ENCODE data around the gene ZMYM1. TPM values are rescaled to one million over a fixed set of nuclear protein-coding genes. Genes with fewer than 3 reads are reported as not detected.

Gene ZMYM1
- 12.6 and 25.3 TPM in 2 replicates for total RNA-seq (2014; rRNA removed; shearing (Covaris generic))

DNA sequence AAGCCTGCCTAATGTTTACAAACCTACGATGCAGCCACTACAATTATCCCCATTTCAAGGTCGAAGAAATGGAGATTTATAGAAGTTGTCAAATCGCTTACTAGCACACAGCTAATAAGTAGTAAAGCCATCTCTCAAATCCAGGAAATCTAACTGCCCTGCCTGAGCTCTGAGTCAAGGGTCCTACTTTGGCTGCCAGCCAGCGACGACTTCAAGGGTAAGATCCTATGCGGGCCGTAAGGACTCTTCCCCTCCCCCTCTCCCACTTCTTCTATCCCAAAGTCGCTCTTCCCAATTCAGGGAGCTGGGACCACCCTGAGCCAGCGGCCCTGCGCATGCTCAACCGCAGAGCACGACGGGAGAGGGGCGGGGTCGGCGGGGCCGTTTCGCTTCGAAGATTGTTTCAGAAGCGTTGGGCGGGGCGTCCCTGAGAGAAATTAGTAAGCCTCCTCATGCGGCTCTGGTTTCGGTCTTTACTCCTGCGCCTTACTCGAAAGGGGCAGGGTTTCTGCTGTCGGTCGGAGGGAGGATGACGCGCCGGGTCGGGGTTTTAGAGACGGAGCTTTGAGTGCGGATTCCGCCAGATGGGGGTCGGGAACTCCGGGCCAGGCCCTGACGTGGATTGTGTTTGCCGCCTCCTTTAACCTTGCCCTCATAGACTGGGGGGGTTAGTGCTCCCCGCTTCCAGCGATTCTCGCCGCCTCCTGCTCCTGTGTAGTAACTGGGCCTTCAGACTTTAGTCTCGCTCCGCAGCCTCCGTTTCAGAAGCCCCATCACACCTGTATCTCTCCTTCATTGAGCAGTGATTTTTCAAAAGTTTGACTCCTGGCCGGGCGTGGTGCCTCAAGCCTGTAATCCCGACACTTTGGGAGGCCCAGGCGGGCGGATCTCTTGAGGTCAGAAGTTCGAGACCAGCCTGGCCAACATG is at the start of gene ZMYM1:
Gene ZMYM1, plus strand, starts transcription at position 383 of the 928 bp plus-strand sequence. CDS start 14,603 bp downstream, outside the sequence.
- Histone ChIP-seq H3K9me3 (replicated peaks) (no peaks in the 10 kb centered on the region), H3K27ac (peak within 1 kb of the TSS; percentile 88), H3K27me3 (replicated peaks) (no peaks in the 10 kb centered on the region), H3K4me3 (peak within 1 kb of the TSS; percentile 62), H3K36me3 (peaks cover 24% of the 10 kb centered on the region), H3K4me1 (replicated peaks) (peaks cover 11% of the 10 kb centered on the region)
- DNase-seq (ENCODE audit: low read depth in 1 of 2, low spot score in 2 of 2) = peak; percentile 94 to 95

DNA sequence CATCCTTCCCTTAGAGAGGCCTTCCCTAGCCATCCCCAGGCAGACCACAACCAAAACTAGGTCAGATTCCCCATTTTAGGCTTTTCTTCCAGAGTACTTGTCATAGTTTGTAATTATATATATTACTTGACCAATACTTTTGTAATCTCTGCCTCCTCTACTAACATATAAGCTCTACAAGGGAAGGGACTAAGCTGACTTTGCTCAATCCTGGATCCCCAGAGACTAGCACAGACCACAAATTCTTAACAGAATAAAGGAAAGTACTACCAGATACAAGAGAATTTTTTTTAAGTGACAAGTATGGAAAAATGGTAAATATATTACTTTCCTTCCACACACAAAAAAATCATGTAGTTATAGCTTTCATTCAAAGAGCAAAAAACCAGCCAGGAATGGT is 49.4 kb upstream of the ZMYM1 start:
- H3K4me3 ChIP-seq = no peak overlapping the region
- peaks cover 11% of the 10 kb centered on the region; the same call in 1 of the 2 replicates for H3K36me3 ChIP-seq
- DNase-seq (ENCODE audit: low read depth in 1 of 2, low spot score in 2 of 2) = no peak
- H3K9me3 ChIP-seq (replicated peaks) = no peaks in the 10 kb centered on the region
- H3K27ac ChIP-seq = no peak overlapping the region
- no peaks in the 10 kb centered on the region for H3K27me3 ChIP-seq (replicated peaks)
- peaks cover 9% of the 10 kb centered on the region for H3K4me1 ChIP-seq (replicated peaks)

DNA sequence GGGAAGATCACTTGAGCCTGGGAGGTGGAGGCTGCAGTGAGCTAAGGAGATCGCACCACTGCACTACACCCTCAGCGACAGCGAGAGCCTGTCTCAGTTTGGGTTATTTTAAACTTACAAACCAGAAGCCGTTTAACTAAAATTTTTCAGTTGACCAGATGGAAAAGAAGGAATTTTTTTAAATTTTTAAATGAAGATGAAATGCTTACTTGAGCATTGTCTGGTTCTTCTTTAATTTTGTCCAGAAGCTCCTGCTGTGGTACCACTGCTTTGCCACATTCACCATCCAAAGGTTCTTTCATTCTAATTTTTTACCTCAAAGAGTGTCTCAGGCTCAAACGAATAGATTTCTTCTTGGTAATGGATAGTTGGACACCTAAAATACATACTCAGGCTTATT is 48.8 kb upstream of the ZMYM1 start:
- peaks cover 11% of the 10 kb centered on the region; the same call in 1 of the 2 replicates for H3K36me3 ChIP-seq
- no peak overlapping the region for H3K27ac ChIP-seq
- DNase-seq (ENCODE audit: low read depth in 1 of 2, low spot score in 2 of 2) = no peak
- peaks cover 9% of the 10 kb centered on the region for H3K4me1 ChIP-seq (replicated peaks)
- H3K4me3 ChIP-seq = peak overlapping the region; percentile 54
- no peaks in the 10 kb centered on the region for H3K9me3 ChIP-seq (replicated peaks)
- H3K27me3 ChIP-seq (replicated peaks) = no peaks in the 10 kb centered on the region

DNA sequence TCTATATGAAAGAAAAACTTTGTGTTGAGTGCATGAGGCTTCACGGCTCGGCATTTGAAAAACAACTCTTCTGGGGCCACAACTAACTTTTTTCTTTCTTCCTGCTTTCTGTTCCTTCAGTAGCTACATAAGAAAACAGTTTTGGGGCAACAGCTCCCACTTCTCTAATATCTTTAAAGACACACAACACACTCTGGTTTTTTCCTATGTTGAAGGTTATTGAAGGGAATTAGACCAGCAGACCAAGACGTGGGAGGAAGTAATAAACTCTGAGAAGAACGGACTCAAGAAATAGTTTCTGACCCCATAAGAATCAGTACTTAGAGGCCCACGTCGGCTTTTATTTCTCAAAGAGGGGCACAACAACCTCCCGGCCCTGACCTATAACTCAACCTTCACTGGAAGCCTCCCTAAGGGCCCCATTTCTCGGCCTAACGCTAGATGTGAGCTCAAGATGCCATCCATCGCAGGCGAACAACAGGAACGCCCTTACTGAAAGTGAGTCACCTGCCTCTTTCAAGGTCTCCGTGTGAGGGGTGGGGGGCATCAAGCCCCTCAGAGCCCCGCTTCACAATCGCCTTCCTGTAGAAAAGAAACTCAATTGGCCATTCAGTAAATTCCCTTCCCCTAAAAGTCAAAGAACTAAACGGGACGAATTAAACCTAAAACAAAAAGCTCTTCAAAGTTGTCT is 48.3 kb upstream of the ZMYM1 start:
- H3K4me1 ChIP-seq (replicated peaks) = peaks cover 9% of the 10 kb centered on the region
- H3K9me3 ChIP-seq (replicated peaks) = no peaks in the 10 kb centered on the region
- H3K27ac ChIP-seq = peak overlapping the region; percentile 52
- peaks cover 11% of the 10 kb centered on the region; the same call in 1 of the 2 replicates for H3K36me3 ChIP-seq
- peak in 1 of 2 experiments; percentile 48 for DNase-seq (ENCODE audit: low read depth in 1 of 2, low spot score in 2 of 2)
- H3K4me3 ChIP-seq = peak overlapping the region; percentile 54
- H3K27me3 ChIP-seq (replicated peaks) = no peaks in the 10 kb centered on the region

DNA sequence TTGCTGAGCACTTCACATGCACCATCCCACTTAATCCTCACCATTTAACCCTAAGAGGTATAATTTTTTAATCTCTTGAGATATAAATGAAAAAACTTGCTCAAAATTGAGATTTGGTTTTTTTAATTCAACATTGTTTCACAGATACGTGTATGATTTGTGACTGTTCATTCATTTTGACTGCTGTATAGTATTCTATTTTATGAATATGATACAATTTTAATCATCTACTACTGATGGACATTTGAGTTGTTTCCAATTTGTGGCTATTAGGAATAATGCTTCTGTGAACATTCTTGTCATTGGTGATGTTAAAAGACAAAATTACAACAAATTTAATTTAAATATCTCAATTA is 46.8 kb upstream of the ZMYM1 start:
- Histone ChIP-seq H3K4me3 (peak overlapping the region; percentile 54), H3K4me1 (replicated peaks) (peaks cover 9% of the 10 kb centered on the region), H3K27ac (no peak overlapping the region), H3K36me3 (peaks cover 3% of the 10 kb centered on the region; the same call in 1 of the 2 replicates), H3K9me3 (replicated peaks) (no peaks in the 10 kb centered on the region), H3K27me3 (replicated peaks) (no peaks in the 10 kb centered on the region)
- no peak for DNase-seq (ENCODE audit: low read depth in 1 of 2, low spot score in 2 of 2)

DNA sequence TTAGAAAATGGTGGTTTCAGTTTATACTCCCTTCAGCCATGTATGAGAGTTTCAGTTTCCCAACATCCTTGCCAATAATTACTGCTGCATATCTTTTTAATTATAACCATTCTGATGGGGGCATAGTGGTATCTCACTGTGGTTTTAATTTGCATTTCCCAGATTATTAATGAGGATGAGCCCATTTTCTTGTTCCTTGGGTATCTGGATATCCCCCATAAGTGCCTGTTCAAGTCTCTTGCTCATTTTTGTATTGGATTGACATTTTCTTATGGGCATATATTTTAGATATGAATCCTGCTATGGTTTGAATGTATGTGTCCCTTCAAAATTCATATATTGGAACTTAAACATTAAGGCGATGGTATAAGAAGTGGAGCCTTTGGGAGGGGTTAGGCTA is 45.8 kb upstream of the ZMYM1 start:
- Histone ChIP-seq H3K9me3 (replicated peaks) (no peaks in the 10 kb centered on the region), H3K27ac (no peak overlapping the region), H3K4me3 (no peak overlapping the region), H3K4me1 (replicated peaks) (peaks cover 9% of the 10 kb centered on the region), H3K36me3 (no peaks in the 10 kb centered on the region), H3K27me3 (replicated peaks) (no peaks in the 10 kb centered on the region)
- DNase-seq (ENCODE audit: low read depth in 1 of 2, low spot score in 2 of 2) = no peak

DNA sequence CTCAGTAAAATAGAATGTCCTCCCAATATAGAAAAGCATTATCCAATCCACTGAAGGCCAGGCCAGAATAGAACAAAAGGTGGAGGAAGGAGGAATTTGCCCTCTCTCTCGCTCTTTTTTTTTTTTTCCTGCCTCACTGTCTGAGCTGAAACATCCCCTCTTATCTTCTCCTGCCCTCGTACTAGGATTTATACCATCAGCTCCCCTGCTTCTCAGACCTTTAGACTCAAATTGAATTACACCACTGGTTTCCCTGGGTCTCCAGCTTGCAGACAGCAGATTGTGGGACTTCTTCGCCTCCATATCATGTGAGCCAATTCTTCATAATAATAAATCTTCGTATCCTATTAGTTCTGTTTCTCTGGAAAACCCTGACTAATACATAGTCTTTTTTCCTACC is 42.6 kb upstream of the ZMYM1 start:
- no peak overlapping the region for H3K27ac ChIP-seq
- H3K4me3 ChIP-seq = no peak overlapping the region
- no peaks in the 10 kb centered on the region for H3K36me3 ChIP-seq
- H3K9me3 ChIP-seq (replicated peaks) = no peaks in the 10 kb centered on the region
- no peak for DNase-seq (ENCODE audit: low read depth in 1 of 2, low spot score in 2 of 2)
- H3K27me3 ChIP-seq (replicated peaks) = no peaks in the 10 kb centered on the region
- H3K4me1 ChIP-seq (replicated peaks) = no peaks in the 10 kb centered on the region

DNA sequence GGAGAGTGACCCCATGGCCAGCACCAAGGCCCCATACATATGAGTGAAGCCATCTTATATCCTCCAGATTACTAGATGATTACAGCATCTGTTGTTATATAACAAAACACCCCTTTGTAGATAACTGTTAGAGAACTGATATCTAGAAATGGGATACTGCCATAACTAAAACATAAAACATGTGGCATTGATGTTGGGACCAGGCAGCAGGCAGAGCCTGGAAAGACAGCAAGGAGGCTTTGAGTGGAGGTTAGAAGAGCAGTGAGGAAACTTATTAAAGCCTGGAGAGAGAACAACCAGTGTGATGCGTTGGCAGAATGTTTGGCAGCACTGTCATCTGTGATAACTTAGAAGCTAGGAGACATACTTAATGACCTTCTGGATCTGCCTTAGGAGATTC is 42.0 kb upstream of the ZMYM1 start:
- Histone ChIP-seq H3K4me1 (replicated peaks) (no peaks in the 10 kb centered on the region), H3K27me3 (replicated peaks) (no peaks in the 10 kb centered on the region), H3K9me3 (replicated peaks) (no peaks in the 10 kb centered on the region), H3K27ac (no peak overlapping the region), H3K36me3 (no peaks in the 10 kb centered on the region), H3K4me3 (no peak overlapping the region)
- no peak for DNase-seq (ENCODE audit: low read depth in 1 of 2, low spot score in 2 of 2)

DNA sequence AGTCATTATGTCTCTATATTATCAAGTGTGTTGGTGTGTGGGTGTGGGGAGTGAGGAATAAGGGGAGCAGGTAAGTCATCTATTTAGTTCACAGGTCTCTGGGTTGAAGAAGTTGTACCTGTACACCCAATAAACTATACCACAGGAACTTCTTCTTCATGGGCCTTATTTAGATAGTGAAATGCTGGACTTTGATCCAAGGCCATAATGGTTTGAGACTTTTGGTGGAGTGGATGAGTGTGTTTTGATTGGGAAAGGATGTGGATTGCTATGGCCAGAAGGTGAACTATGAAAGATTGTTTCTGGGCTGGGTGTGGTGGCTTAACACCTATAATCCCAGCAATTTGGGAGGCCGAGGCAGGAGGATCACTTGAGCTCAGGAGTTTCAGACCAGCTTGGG is 40.5 kb upstream of the ZMYM1 start:
- H3K9me3 ChIP-seq (replicated peaks) = no peaks in the 10 kb centered on the region
- H3K27ac ChIP-seq = no peak overlapping the region
- no peaks in the 10 kb centered on the region for H3K36me3 ChIP-seq
- no peak overlapping the region for H3K4me3 ChIP-seq
- DNase-seq (ENCODE audit: low read depth in 1 of 2, low spot score in 2 of 2) = no peak
- H3K27me3 ChIP-seq (replicated peaks) = no peaks in the 10 kb centered on the region
- H3K4me1 ChIP-seq (replicated peaks) = no peaks in the 10 kb centered on the region

DNA sequence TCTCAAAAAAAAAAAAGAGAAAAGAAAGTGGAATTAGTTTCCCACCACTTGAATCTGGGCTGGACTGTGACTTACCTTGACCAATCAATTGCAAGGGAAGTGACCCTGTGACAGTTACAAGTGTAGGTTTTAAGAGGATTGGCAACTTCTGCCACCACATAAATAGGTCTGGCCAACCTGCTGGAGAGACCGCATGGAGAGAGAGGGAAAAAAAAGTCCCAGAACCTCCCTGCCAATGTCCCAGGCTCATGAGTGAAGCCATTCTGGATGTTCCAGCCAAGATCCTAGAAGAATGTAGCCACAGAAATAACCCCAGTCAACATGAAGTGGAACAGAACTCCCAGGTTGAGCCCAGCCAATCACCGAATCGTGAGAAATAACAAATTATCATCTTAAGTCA is 35.7 kb upstream of the ZMYM1 start:
- DNase-seq (ENCODE audit: low read depth in 1 of 2, low spot score in 2 of 2) = no peak
- Histone ChIP-seq H3K27ac (no peak overlapping the region), H3K9me3 (replicated peaks) (no peaks in the 10 kb centered on the region), H3K27me3 (replicated peaks) (no peaks in the 10 kb centered on the region), H3K4me3 (no peak overlapping the region), H3K36me3 (no peaks in the 10 kb centered on the region), H3K4me1 (replicated peaks) (peaks cover 12% of the 10 kb centered on the region)

DNA sequence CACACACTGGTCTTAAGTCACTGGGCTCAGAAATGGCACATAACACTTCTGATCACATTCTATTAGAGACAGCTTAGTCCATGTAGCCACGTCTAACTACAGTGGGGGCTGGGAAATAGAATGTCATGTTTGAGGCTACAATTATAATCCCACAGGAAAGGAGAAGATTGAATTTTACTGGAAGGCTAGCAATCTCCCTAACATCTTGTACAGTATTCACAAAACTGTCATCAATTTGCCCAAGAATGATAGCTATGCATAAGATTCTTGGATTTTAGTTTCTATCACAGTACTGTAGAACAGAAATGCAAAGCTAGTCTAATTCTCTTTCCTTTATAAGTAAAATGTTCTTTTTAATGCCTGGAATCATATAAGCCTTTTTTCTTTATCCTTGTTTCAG is 34.8 kb upstream of the ZMYM1 start:
- Histone ChIP-seq H3K9me3 (replicated peaks) (no peaks in the 10 kb centered on the region), H3K27me3 (replicated peaks) (no peaks in the 10 kb centered on the region), H3K4me3 (no peak overlapping the region), H3K36me3 (no peaks in the 10 kb centered on the region), H3K4me1 (replicated peaks) (peaks cover 12% of the 10 kb centered on the region), H3K27ac (no peak overlapping the region)
- no peak for DNase-seq (ENCODE audit: low read depth in 1 of 2, low spot score in 2 of 2)

DNA sequence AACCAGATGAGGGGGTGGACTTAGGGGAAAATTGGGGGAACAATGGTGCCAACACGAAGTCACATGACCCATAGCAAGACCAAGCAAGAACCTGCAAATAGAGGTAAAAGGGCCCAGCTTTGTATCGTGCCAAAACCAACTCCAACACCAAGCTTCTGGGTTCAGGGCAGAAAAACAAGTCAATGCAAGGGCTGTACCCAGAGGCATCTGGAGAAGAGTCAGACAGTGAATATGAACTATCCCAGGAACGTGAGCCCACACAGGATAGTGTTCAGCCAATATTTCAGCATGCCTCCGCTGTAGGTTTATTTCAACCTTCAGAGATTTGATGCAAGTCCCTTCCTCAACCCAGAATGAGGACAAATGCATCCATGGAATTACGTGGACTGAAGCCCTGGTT is 32.5 kb upstream of the ZMYM1 start:
- no peak overlapping the region for H3K4me3 ChIP-seq

DNA sequence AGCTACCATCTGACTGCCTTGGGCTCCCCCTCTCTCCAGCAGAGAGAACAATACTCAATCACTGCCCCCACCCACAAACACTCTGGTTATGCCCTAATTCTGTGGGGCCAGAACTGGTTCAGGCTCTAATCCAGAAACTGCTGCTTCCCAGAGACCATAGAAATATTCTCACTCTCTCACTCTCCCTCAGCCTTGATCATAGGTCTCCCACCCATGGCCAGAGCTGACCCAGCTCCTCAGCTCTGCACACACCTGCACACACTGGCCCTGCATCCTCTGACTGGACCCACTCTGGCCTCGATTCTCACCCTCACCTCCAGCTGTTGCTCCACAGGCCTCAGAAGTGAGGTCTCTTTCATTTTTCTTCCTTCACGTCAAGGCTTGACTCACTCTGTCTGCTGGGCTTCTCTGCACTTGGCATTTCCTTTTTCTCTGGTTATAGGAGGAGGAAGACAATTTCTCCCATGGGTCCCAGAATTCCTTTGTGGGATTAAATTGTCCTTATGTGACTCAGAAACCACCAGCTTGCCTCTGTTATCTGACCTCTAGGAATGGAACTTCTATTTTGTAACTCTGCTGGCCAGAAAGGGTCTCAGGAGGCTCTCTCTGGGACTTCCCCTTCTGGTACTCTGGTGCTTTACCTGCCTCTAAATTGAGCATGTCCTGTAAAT is 31.9 kb upstream of the ZMYM1 start:
- H3K27me3 ChIP-seq (replicated peaks) = no peaks in the 10 kb centered on the region

More for the DNA sequence above, 32.5 kb upstream of the ZMYM1 start:
- Histone ChIP-seq H3K36me3 (no peaks in the 10 kb centered on the region), H3K4me1 (replicated peaks) (peaks cover 12% of the 10 kb centered on the region), H3K27ac (peak overlapping the region; percentile 41), H3K9me3 (replicated peaks) (no peaks in the 10 kb centered on the region), H3K27me3 (replicated peaks) (no peaks in the 10 kb centered on the region)
- DNase-seq (ENCODE audit: low read depth in 1 of 2, low spot score in 2 of 2) = peak in 1 of 2 experiments; percentile 1

More for the DNA sequence above, 31.9 kb upstream of the ZMYM1 start:
- H3K36me3 ChIP-seq = no peaks in the 10 kb centered on the region
- H3K9me3 ChIP-seq (replicated peaks) = no peaks in the 10 kb centered on the region
- H3K4me3 ChIP-seq = no peak overlapping the region
- peak overlapping the region; percentile 41 for H3K27ac ChIP-seq
- DNase-seq (ENCODE audit: low read depth in 1 of 2, low spot score in 2 of 2) = peak; percentile 53 to 78
- H3K4me1 ChIP-seq (replicated peaks) = peaks cover 12% of the 10 kb centered on the region

All from SJSA1 (cell line).